Activated T-helper 9 cell treated with anti-CD3 and anti-CD28 coated beads, Interleukin-2, amount 50 U/mL, for 16 hours (primary cell): ENCODE measurements around the gene TBC1D4.

Experiments
- DNase-seq: peaks from one replicate; pipeline ENCODE4 v3.0.0-alpha.2; 2020; ENCODE audit warnings: low read depth

The TBC1D4 gene

DNA sequence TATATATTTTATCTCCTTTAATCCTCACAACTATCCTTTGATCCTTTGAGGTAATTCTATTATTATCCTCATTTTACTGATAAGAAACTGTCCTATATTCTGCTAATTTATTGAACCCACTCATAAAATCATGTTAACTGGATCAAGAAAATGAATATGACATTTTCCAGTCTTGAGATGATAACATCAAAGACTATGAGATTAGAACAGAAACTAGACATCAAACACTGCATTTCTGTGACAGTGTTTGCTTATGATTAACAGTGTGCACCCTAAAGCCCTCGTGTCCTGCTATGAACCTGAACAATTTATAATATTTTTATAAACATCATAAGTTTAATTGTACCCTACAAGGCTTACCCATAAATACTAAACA lies 96.3 kb downstream of the TBC1D4 start:
- DNase-seq = no peak

DNA sequence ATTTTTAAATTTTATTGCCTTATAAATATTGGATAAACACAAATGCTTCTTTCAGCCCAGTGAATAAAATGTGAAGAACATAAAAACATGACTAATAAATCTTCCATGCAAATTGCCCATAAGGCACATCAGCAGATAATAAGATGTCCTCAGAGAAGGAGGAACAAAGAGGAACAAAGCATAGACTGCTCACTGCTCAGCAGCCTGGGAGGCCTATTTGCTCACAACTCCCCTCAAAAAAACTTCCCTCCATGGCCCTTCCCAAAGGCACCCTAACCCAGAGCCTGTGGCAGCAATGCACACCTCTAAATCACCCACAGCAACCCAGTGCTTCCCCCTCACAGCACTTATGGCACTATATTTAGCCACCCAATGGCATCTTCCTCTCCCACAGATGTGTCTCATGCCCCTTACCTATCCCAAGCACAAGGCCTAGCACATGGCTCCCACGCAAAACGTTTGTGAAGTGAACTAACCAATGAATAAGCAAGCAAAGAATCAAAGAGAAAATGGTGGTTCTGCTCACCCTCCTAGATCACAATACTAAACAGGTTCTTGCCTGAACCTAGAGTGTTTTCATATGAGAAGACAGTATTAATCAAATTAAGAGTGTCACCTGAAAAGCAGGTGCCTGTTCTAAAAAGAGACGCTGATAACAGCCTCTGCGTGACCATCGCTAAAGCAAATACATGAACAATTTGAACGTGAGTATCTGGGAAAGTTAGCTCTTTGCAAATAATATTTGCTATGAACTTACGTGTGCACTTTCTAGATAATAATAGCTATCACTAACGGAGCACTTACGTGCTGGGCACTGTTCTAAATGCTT lies 96.9 kb downstream of the TBC1D4 start:
- DNase-seq = no peak

DNA sequence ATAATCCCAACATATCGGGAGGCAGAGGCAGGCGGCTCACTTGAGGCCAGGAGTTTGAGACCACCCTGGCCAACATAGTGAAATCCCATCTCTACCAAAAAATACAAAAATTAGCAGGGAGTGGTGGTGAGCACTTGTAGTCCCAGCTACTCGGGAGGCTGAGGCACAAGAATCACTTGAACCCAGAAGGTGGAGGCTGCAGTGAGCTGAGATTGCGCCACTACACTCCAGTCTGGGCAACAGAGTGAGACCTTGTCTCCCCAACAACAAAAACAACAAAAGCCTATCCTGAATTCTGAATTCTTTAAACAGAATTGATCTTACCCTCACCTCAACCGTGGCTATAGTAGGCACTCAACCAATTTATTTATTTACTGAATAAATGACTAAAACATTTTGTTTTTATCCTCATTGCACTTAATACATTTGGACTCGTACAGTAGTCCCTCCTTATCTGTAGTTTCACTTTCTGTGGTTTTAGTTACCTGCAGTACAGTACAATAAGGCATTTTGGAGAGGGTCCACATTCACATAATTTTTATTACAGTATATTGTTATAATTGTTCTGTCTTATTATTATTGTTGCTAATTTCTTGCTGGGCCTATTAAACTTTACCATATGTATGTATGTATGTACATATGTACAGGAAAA lies 98.8 kb downstream of the TBC1D4 start:
- no peak for DNase-seq

DNA sequence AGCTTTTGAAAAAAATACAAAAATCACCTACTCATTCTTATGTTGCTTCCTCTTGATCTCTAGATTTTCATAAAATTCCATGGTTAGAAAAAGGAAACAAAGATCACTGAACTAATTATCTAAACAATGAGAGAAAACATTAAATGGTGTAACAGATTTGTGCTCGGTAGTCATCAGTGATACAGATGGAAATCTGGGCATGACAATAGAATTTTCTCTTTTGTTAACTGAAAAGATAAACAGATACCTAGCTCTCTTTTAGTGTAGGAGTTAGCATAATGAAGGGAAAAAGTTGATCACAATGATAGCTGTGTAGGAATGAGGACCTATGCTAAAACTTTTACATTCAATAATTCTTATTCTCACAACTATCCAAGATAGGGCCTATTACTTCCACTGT lies 103.7 kb downstream of the TBC1D4 start:
- DNase-seq = no peak

GRCh38 chr13:75376792-75377402 lies 105.1 kb downstream of the TBC1D4 start:
- DNase-seq = no peak

- no peak for DNase-seq
These were observed 106.6 kb downstream of the TBC1D4 start for GRCh38 chr13:75375329-75375728.

DNA sequence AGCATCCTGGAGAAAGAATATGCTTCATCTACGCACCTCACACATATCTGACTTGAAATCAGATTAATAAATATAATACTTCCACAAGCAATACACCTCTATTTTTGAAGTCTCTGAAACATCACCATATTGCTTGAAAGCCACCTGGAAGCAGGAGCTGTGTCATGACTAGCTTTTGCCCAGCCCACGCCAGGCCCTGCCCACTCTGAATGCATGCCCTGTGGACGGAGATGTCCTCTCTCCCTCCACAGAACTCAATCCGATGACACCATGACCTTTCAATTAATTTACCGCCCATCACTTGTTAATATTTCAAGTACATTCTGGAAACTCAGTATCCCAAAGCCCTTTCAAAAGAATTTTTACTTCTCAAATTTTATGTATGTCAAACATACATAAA lies 108.0 kb downstream of the TBC1D4 start:
- DNase-seq = no peak

GRCh38 chr13:75372923-75373841 lies 108.8 kb downstream of the TBC1D4 start:
- DNase-seq = no peak

DNA sequence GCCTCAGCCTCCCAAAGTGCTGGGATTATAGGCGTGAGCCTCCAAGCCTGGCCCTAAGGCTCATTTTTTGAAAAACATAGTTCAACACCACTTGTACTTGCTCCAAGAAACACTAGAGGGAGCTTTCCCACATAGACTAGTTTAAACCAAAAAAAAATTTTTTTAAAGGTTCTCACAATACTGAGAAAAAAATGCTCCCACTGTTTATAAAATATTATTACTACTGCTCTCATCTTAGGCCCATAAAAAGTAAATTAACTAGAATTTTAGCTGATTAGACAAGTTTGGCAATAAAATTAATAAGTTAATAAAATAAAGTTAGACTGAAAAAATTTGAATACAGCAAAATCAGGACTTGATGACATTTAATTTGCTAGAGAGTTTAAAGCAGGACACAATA lies 109.5 kb downstream of the TBC1D4 start:
- no peak for DNase-seq

DNA sequence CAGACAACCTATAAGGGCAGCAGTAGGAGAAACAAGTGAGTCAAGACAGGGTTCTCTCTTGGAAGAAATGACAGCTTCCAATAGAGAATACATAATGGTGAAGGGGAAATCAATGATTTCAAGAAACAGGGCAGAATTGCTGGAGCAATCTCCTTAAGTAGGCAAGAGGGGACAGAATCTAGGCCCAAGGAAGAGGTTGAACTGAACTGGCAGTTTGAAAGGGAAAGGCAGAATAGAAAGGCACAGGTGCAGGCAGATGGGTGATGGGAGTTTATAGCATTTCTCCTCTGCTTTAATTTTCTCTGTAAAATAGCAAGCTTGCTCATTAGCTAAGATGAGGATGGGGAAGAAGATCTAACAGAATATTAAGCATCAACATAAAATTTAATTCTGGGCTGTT lies 110.8 kb downstream of the TBC1D4 start:
- DNase-seq = no peak

- no peak for DNase-seq
These were observed 111.2 kb downstream of the TBC1D4 start for GRCh38 chr13:75370774-75371173.

- DNase-seq = no peak
These were observed 112.0 kb downstream of the TBC1D4 start for GRCh38 chr13:75369981-75370380.

DNA sequence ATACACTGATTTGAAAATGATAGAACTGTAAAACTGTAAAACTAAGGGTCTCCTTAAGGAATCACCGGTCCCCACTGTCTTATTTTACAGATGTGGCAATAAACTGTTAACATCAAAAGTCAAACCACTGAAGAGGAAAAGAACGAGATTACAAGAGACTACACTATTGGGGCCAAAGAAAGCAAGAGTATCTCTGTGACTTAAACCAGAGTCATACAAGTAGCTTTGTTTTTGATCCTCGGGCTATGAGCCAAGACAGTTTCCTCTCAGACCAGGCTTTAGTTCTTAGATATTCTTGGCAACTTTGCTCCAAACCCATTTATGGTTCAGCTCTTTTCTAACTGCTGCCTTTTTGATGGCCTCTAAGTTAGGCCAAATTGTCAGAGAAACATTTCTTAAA lies 113.8 kb downstream of the TBC1D4 start:
- DNase-seq = no peak

GRCh38 chr13:75366380-75367280 lies 115.3 kb downstream of the TBC1D4 start:
- no peak for DNase-seq

DNA sequence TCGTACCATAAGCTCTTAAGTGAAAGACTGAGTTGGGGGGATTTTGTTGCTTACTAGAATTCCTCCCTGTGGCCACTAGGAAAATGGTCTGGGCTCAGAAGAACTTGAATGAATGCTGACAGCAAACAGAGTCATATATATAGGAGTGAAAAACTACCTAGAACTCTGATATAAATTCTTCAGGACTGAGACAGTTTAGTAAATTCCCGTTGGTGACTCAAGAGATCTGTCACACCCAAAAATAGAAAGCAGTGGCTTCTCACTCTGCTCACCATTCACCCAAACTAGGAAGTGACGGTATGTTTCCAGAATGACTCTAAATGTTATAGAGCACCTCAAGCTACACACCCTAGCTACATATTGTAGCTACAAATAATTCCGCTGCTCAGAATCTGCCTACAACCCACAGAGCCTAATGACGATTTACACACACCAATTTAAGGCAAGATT lies 116.2 kb downstream of the TBC1D4 start:
- DNase-seq = no peak

DNA sequence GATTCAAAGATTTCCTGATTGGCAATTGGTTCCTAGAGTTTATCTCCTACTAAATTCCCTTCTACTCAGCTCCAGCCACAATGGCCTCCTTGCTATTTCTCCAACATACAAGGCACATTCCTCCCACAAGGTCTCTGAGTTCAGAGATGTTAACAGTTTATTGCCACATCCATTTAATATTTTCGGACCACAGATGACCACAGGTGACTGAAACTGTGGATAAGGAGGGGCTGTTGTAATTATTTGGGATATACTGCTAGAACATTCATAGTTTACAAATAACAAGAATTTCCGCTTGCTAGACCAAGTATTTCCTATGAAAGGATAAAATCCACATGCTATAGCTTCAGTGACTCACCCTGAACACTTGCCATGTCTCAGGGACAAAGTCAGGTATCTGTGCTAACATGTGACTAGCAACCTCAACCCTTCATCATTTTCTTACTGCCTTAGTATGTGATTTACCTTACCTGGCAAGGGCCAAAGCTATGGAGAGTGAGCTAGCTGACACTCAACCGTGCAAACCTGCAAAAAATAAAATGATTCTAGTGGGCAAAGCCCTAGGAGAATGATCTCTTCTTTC lies 117.7 kb downstream of the TBC1D4 start:
- DNase-seq = no peak

DNA sequence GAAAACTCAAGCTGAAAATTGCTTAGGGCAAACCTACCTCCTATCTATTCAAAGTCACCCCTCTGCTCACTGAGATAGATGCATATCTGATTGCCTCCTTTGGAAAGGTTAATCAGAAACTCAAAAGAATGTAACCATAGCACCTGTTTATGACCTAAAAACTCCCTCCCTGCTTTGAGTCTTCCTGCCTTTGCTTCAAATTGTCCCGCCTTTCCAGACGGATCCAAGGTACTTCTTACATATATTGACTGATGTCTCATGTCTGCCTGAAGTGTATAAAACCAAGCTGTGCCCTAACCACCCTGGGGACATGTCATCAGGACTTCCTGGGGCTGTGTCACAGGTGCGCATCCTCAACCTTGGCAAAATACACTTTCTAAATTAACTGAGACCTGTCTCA lies 118.6 kb downstream of the TBC1D4 start:
- no peak for DNase-seq

DNA sequence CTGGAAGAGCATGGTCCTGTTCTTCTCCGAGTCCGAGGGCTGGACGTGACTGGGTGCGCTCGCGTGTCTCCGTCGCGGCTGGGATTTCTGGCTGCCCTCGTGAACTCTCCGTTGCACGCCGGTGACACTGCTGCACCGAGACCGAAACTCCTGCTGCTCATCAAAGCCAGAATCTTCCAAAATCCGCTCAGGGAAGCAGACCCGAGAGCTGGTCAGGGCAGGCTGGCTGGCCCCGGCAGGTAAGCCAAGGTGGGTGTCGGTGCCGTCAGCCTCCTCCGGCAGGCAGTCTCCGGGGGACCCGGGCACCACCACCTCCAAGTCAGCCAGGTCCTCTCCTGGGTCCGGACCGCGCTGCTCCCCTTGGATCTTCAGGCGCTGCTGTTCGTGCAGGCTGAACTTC lies 119.9 kb downstream of the TBC1D4 start:
- DNase-seq = no peak

- no peak for DNase-seq
These were observed 121.8 kb downstream of the TBC1D4 start for GRCh38 chr13:75360170-75360569.

DNA sequence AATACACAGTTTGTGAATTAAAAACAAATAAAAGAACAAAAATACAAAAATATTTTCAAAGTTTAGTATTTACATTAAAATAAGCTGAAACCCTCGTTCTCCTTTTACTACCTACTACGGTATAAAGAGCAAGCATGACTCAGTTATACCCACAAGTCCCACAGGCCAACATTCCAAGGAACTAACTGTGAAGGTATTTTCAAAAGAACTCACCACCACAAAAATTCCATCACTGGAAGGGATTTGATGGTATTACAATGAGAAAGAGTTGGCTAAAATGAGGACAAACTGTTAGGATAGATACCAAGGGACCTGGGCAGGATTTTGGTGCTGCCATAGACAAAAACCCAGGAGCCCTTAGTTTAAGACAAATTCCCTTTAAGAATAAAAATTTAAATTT lies 122.7 kb downstream of the TBC1D4 start:
- no peak for DNase-seq
